ENCODE results near the gene HOPX.

The HOPX gene

GRCh38 chr4:56626963-56627362 lies 54.1 kb downstream of the HOPX start:
- no peak overlapping the region for H3K4me3 ChIP-seq (ENCODE audit: low read length)
- H3K27ac ChIP-seq (ENCODE audit: low read length): no peak overlapping the region
- no peaks in the 10 kb centered on the region for H3K27me3 ChIP-seq (replicated peaks; ENCODE audit: insufficient read depth, low read length)
- H2AFZ ChIP-seq (ENCODE audit: low read length): no peak overlapping the region
- H3K9ac ChIP-seq (ENCODE audit: low read length): no peak overlapping the region
- no peaks in the 10 kb centered on the region for H3K9me3 ChIP-seq (replicated peaks; ENCODE audit: insufficient read depth, low read length)
- H3K4me2 ChIP-seq (ENCODE audit: low read depth, low read length): no peak overlapping the region
- no peaks in the 10 kb centered on the region for H3K79me2 ChIP-seq (ENCODE audit: low read length)
- H3F3A ChIP-seq (ENCODE audit: insufficient read depth, low read length): no peaks in the 10 kb centered on the region
- TF ChIP-seq EZH2 (optimal IDR thresholded peaks at IDR 0.05; ENCODE audit: low read depth, low read length): no peak
- TF ChIP-seq, protein P1, sequence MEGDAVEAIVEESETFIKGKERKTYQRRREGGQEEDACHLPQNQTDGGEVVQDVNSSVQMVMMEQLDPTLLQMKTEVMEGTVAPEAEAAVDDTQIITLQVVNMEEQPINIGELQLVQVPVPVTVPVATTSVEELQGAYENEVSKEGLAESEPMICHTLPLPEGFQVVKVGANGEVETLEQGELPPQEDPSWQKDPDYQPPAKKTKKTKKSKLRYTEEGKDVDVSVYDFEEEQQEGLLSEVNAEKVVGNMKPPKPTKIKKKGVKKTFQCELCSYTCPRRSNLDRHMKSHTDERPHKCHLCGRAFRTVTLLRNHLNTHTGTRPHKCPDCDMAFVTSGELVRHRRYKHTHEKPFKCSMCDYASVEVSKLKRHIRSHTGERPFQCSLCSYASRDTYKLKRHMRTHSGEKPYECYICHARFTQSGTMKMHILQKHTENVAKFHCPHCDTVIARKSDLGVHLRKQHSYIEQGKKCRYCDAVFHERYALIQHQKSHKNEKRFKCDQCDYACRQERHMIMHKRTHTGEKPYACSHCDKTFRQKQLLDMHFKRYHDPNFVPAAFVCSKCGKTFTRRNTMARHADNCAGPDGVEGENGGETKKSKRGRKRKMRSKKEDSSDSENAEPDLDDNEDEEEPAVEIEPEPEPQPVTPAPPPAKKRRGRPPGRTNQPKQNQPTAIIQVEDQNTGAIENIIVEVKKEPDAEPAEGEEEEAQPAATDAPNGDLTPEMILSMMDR (IDR thresholded peaks at IDR 0.05; ENCODE audit: low read length): peak; percentile 35
- no peak for TF ChIP-seq EZH2phosphoT487 (IDR thresholded peaks at IDR 0.05; ENCODE audit: low read length)
- DNase-seq: peak; percentile 19
- H3K9me2 ChIP-seq (replicated peaks; ENCODE audit: insufficient read depth, low read length): no peaks in the 10 kb centered on the region
- no peaks in the 10 kb centered on the region for H3K4me1 ChIP-seq (ENCODE audit: low read length)
- H4K20me1 ChIP-seq (ENCODE audit: insufficient read depth, low read length): no peaks in the 10 kb centered on the region
- H3K36me3 ChIP-seq (replicated peaks; ENCODE audit: insufficient read depth, low read length): no peaks in the 10 kb centered on the region

DNA sequence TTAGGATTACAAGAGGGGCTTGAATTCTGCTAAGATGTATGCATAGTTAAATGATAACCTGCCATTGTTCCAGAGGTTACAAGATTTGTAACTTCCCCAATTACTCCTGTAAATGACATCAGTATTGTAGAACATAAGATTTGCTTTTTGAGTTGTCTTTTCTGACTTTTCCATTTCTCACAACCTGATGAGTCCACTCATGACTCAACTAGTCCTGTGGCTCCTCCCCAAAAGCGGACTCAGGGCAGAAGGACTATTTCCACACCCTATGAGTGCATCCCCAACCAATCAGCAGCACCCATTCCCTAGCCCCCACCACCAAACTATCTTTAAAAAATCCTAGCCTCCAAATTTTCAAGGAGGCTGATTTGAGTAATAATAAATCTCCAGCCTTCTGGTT lies 54.7 kb downstream of the HOPX start:
- H3K27me3 ChIP-seq (replicated peaks; ENCODE audit: insufficient read depth, low read length): no peaks in the 10 kb centered on the region
- H3K27ac ChIP-seq (ENCODE audit: low read length): no peak overlapping the region
- H2AFZ ChIP-seq (ENCODE audit: low read length): no peak overlapping the region
- no peak overlapping the region for H3K9ac ChIP-seq (ENCODE audit: low read length)
- no peak overlapping the region for H3K4me2 ChIP-seq (ENCODE audit: low read depth, low read length)
- no peaks in the 10 kb centered on the region for H3K36me3 ChIP-seq (replicated peaks; ENCODE audit: insufficient read depth, low read length)
- H3K9me2 ChIP-seq (replicated peaks; ENCODE audit: insufficient read depth, low read length): no peaks in the 10 kb centered on the region
- DNase-seq: no peak
- no peaks in the 10 kb centered on the region for H4K20me1 ChIP-seq (ENCODE audit: insufficient read depth, low read length)
- no peaks in the 10 kb centered on the region for H3K79me2 ChIP-seq (ENCODE audit: low read length)
- no peaks in the 10 kb centered on the region for H3K9me3 ChIP-seq (replicated peaks; ENCODE audit: insufficient read depth, low read length)
- H3K4me1 ChIP-seq (ENCODE audit: low read length): no peaks in the 10 kb centered on the region
- no peak overlapping the region for H3K4me3 ChIP-seq (ENCODE audit: low read length)
- TF ChIP-seq EZH2phosphoT487 (IDR thresholded peaks at IDR 0.05; ENCODE audit: low read length) (no peak), EZH2 (optimal IDR thresholded peaks at IDR 0.05; ENCODE audit: low read depth, low read length) (no peak)
- TF ChIP-seq, protein P1 (IDR thresholded peaks at IDR 0.05; ENCODE audit: low read length): no peak
- H3F3A ChIP-seq (ENCODE audit: insufficient read depth, low read length): no peaks in the 10 kb centered on the region

DNA sequence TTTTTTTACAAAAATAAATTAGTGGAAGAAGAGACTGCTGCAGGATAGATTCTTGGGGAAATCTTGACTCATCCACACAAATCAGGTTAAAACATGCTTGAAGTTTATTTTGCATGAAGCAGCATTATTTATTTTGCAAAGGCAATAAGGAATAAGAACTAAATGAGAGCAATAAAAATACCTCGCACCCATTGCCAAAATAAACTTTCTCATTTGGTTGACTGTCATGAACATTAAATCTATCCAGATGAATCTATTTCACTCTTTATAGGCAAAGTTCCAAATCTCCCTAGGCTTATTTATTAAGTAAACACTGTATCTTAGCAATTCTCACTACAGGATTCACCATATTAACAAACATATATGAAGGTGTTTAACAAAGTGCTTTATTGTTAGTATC lies 58.9 kb downstream of the HOPX start:
- Histone ChIP-seq H3K4me2 (ENCODE audit: low read depth, low read length) (no peak overlapping the region), H3K27ac (ENCODE audit: low read length) (no peak overlapping the region)
- DNase-seq: no peak

More for the DNA sequence above, 58.9 kb downstream of the HOPX start:
- H3K9me3 ChIP-seq (replicated peaks; ENCODE audit: insufficient read depth, low read length): no peaks in the 10 kb centered on the region
- no peaks in the 10 kb centered on the region for H3K27me3 ChIP-seq (replicated peaks; ENCODE audit: insufficient read depth, low read length)
- H3K4me3 ChIP-seq (ENCODE audit: low read length): no peak overlapping the region
- H2AFZ ChIP-seq (ENCODE audit: low read length): no peak overlapping the region
- H3K9ac ChIP-seq (ENCODE audit: low read length): no peak overlapping the region
- H3K9me2 ChIP-seq (replicated peaks; ENCODE audit: insufficient read depth, low read length): no peaks in the 10 kb centered on the region
- no peaks in the 10 kb centered on the region for H4K20me1 ChIP-seq (ENCODE audit: insufficient read depth, low read length)
- no peaks in the 10 kb centered on the region for H3K79me2 ChIP-seq (ENCODE audit: low read length)
- no peaks in the 10 kb centered on the region for H3F3A ChIP-seq (ENCODE audit: insufficient read depth, low read length)
- H3K4me1 ChIP-seq (ENCODE audit: low read length): peaks cover 14% of the 10 kb centered on the region
- TF ChIP-seq, protein P1 (IDR thresholded peaks at IDR 0.05; ENCODE audit: low read length): no peak
- TF ChIP-seq EZH2phosphoT487 (IDR thresholded peaks at IDR 0.05; ENCODE audit: low read length) (no peak), EZH2 (optimal IDR thresholded peaks at IDR 0.05; ENCODE audit: low read depth, low read length) (no peak)
- no peaks in the 10 kb centered on the region for H3K36me3 ChIP-seq (replicated peaks; ENCODE audit: insufficient read depth, low read length)
